NCI-H510A treated with DMSO at 0.1 percent for 48 hours (cell line): ENCODE results near the gene BMPR1B.
A peak's percentile ranks its signal among the peaks of the same experiment; 100 is the strongest.
"Not testable (repeated sequence)": the region's sequence is repeated elsewhere in the genome, so short reads cannot be mapped to it uniquely, and the experiment has no call there.

ENCODE experiments used
- DNase-seq: peaks from one replicate; lab custom pipeline; 2025; lab: John Stamatoyannopoulos, UW

Gene BMPR1B

DNA sequence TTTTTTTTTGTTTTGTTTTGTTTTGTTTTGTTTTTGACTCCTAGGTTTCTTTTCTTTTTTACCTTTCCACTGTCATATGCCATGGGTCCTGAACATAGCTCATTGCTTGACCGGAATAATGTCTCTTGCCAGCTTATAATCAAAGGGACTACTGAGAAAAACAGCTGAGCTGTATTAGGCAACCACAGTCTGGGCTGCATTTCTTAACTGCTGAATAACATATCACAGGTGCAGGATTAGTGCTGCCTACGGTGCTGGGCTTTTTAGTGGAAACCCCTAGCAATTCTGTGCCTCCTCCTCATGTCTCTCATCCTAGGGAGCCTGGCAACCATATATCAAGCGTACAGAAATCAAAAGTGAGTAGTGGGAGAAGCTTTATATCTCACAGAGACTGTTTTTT is 333.5 kb downstream of the BMPR1B start:
- no peak for DNase-seq

- peak; percentile 52 for DNase-seq
Measured at GRCh38 chr4:95092766-95093165, 335.0 kb downstream of the BMPR1B start.

GRCh38 chr4:95093460-95093859 is 335.7 kb downstream of the BMPR1B start:
- DNase-seq, result no peak

DNA sequence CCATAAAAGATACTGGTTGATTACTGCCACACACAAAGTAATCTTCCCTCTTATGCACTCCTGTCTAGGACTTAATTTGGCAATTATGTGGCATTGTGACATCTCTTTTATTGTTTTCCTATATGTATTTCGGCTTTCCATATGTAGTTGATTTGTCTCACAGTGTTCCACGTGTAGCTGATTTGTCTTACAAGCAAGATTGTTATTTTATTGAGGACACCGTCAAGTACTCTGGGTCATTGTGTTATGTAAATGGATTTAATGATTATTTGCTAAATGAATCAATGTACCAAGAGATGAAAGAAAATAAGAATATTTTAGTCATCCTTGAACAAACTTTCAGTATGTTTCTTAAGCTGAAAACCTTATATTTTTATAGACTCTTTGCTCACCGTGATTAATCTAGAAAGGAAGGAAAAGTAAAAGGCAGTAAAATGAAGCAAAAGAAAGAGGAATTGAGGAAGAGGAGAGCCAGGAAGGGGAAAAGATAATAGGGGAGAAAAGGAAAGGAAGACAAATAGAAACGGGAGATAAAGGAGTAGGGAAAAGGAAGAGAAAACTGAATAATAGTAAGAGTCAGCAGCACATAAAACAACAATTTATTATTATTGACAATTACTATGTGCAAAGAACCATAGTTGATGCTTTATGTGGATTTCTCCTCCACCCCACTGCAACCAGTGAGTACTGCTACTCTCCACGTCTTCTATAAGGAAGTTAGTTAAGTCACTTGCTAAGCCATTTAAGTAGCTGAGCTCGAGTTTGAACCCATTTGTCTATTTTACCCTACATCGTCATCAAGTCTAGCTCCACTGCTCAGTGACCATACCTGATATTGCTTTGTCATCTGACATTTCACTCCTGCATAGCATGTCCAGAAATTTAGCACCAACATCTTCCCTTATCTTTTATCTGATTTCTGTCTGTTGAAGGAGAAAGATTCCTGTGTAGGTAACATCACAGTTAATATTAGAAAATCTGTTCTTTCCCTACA is 336.5 kb downstream of the BMPR1B start:
- DNase-seq, result no peak

- peak; percentile 38 for DNase-seq
Measured at GRCh38 chr4:95095348-95095974, 337.7 kb downstream of the BMPR1B start.

- no peak for DNase-seq
Measured at GRCh38 chr4:95102162-95102790, 344.5 kb downstream of the BMPR1B start.

- no peak for DNase-seq
Measured at GRCh38 chr4:95105112-95105511, 347.4 kb downstream of the BMPR1B start.

- no peak for DNase-seq
Measured at GRCh38 chr4:95105983-95106382, 348.2 kb downstream of the BMPR1B start.

DNA sequence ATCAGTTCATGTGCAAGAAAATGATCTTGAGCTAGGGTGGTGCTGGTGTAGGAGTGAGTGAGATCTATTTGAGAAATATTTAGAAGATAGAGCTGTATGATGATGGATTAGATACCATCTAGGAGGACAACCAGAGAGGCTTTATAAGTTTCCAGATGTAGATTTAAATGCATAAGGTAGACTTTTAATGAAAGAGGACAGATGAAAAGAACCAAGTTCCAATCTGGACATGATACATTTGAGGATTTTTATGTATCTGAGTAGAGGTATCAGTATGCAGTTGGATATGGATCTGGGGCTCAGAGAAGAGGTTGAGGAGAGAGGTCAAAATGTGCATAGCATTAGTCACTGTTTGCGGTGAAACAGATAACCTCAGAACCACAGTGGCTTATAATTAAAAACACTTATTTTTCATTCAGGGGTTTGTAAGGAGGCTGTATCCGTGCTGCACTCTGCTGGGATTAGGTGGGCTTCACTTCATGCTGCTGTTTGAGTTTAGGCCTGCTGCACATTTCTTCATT is 348.7 kb downstream of the BMPR1B start:
- DNase-seq, result no peak

DNA sequence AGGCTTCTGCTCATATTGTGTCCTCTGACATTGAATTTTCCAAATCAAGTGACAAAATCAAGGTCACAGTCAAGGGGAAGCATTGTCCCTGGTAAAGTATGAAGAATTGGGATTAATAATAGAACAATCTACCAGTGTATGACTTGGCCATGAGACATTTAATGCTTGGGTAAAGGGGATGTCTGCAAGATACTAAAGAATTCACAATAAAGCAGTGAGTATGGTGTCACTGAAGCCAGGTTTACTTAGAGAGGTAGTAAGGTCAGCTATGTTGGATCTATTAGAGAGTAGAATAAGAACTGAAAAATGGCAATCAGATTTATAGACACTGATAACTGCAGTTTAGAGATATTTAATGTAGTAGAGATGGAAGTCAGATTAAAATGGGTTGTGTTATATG is 349.2 kb downstream of the BMPR1B start:
- DNase-seq, result no peak

GRCh38 chr4:95107635-95108034 is 349.9 kb downstream of the BMPR1B start:
- DNase-seq, result no peak

GRCh38 chr4:95108883-95109421 is 351.2 kb downstream of the BMPR1B start:
- DNase-seq, result no peak

GRCh38 chr4:95114521-95114920 is 356.8 kb downstream of the BMPR1B start:
- DNase-seq, result no peak

DNA sequence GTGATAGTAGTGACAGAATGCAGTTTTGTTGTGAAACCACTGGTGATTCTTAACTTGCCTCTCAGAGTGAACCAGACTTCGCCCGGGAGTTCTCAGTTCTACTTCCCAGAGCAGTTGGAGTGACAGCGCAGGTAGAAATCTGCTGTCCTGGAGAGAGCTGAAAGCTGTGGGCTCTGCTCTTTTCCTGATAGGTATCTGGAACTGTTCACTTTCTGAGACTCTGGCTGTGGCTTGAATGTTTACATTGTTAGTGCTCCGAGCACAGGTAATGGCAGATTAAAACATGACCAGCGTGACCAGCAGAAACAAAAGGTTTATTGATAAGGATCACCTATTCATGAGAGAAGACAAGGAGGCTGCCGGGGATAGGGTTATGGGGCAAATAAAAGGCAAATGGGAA is 360.7 kb downstream of the BMPR1B start:
- DNase-seq, result no peak

DNA sequence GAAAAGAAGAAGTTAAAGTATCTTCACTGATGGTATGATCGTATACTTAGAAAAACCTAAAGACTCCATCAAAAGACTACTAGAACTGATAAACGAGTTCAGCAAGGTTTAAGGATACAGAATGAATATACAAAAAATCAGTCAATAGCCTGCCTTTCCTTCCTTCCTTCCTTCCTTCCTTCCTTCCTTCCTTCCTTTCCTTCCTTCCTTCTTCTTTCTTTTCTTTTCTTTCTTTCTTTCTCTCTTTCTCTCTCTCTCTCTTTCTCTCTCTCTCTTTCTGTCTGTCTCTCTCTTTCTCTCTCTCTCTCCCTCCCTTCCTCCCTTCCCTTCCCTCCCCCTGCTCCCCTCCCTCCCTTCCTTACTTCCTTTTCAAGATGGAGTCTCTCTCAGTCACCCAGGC is 362.7 kb downstream of the BMPR1B start:
- DNase-seq, result no peak

GRCh38 chr4:95122001-95122400 is 364.2 kb downstream of the BMPR1B start:
- no peak for DNase-seq

GRCh38 chr4:95124906-95125504 is 367.2 kb downstream of the BMPR1B start:
- DNase-seq, result peak; percentile 6

DNA sequence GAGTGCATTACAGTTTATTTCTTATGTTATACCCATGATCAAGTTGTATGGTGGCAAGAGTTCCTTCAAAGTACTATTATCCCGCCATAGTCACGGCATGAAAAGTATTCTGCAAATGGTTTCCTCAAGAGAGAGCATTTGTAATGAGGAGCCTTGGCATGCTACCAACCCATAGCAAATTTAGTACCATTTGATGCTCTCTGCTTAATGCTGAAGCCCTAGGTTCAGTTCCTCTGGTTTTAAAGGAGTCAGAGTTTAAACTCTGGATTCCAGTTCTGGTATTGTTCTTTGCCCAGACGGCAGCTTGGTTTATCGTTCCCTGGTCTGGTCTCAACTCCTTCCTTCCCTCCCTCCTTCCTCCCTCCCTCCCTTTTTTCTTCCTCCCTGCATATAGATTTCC is 371.3 kb downstream of the BMPR1B start:
- DNase-seq, result no peak

GRCh38 chr4:95129821-95130311 is 372.1 kb downstream of the BMPR1B start:
- no peak for DNase-seq

DNA sequence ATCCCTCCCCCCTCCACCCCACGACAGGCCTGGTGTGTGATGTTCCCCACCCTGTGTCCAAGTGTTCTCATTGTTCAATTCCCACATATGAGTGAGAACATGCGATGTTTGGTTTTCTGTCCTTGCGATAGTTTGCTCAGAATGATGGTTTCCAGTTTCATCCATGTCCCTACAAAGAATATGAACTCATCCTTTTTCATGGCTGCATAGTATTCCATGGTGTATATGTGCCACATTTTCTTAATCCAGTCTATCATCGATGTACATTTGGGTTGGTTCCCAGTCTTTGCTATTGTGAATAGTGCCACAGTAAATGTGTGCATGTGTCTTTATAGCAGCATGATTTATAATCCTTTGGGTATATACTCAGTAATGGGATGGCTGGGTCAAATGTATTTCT is 376.3 kb downstream of the BMPR1B start:
- DNase-seq, result not testable (repeated sequence)

DNA sequence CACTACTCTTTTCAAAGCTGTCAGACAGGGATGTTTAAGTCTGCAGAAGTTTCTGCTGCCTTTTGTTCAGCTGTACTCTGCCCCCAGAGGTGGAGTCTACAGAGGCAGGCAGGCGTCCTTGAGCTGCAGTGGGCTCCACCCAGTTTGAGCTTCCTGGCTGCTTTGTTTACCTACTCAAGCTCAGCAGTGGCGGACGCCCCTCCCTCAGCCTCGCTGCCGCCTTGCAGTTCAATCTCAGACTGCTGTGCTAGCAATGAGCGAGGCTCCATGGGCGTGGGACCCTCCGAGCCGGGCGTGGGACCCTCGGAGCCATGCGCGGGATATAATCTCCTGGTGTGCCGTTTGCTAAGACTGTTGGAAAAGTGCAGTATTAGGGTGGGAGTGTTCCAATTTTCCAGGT is 381.7 kb downstream of the BMPR1B start:
- DNase-seq, result not testable (repeated sequence)

DNA sequence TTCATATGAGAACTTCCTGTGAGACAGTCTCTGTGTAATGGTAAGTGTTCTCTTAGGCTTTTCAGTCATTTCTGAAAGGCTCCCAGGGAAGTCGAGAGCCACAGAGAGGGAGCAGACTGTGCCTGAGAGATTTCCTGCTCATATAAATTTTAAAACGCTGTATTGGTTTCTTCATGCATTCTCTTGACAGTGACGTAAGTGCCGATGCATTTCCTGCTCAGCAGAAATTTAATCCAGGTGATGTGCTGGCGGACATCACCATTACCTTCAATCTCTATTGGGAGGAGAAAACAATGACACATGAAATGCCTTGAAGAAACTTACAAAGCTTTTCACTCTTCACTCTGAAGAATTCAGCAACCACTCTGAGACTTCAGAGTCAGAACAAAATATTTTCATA is 383.6 kb downstream of the BMPR1B start:
- DNase-seq, result no peak
